ENCODE data around the gene AKAP17A.

GRCh38 chrX:1601768-1602085, 10.3 kb downstream of the AKAP17A start:
- TF ChIP-seq CTCF (IDR thresholded peaks at IDR 0.05; ENCODE audit: low read length) (no peak), EZH2 (IDR thresholded peaks at IDR 0.05; ENCODE audit: borderline replicate concordance, low read length) (no peak)
